GM19372 (cell line): ENCODE results near the gene AGAP1.
"Not testable (repeated sequence)": the region's sequence is repeated elsewhere in the genome, so short reads cannot be mapped to it uniquely, and the experiment has no call there.

ENCODE experiments used
- ATAC-seq: cut with Tn5 transposase; IDR thresholded peaks from one replicate; pipeline ENCODE4 v1.9.1; 2021; ENCODE audit warnings: mild to moderate bottlenecking, low read depth, moderate library complexity; ENCODE audit not compliant: unreplicated experiment

The AGAP1 gene

DNA sequence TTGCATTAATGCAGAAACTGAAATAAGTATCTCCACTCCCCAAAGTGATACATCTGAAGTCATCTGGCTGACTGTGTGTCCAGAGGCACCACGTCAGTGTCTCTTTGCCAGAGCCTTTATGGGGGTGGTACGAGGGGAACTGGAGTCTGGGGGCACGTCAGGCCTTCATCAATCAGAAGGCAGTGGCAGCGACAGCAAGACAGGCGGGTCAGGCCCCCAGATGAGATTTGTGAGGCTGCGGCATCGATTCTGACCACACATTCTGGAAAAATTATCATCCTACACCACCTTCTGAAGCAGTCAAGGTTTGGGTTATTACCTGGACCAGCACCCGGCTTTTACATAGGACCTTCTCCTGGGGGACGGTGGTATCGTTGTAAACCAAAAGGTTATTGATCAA lies 450.7 kb downstream of the AGAP1 start:
- ATAC-seq, result no peak

DNA sequence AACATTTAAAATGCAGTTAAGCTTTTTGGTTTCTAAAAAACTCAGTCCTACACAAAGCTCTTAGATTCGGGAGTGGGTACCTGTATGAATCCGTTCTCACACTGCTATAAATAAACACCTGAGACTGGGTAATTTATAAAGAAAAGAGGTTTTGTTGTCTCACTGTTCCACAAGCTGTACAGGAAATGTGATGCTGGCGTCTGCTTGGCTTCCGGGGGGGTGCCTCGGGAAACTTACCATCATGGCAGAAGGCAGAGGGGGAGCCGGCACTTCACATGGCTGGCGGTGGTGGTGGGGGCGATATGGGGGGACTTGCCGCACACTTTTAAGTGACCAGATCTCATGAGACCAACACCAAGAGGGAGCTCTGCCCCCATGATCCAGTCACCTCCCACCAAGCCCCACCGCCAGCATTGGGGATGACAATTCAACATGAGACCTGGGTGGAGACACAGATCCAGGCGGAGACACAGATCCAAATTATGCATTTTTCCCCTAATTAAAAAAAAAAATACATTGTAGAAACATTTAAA lies 451.8 kb downstream of the AGAP1 start:
- ATAC-seq, result no peak

DNA sequence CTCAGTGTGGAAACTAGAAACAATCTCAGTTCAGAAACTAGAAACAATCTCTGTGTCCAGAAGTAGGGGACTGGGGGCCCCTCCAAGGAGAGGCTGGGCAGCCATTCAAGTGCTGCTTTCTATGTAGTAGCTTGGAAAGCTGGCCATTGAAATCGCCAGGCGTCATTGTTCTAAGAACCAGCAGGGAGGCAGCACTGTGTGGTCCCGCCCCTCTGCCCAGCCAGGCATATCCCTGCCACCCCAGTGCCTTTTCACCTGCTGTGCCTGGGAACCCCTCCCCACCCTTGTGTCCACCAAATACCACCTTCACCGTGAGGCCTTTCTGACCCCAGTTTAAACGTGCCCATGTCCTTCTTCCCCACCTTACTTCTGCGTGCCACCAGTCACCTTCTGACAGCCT lies 452.7 kb downstream of the AGAP1 start:
- ATAC-seq, result no peak

DNA sequence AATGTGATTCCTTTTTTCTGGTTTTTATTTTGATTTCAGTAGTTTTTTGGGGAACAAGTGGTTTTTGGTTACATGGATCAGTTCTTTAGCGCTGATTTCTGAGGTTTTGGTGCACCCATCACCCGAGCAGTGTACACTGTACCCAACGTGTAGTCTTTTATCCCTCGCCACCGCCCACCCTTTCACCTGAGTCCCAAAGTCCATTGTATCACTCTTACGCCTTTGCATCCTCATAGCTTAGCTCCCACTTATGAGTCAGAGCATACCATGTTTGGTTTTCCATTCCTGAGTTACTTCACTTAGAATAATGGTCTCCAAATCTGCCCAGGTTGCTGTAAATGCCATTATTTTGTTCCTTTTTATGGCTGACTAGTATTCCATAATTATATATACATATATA lies 453.2 kb downstream of the AGAP1 start:
- ATAC-seq, result not testable (repeated sequence)

DNA sequence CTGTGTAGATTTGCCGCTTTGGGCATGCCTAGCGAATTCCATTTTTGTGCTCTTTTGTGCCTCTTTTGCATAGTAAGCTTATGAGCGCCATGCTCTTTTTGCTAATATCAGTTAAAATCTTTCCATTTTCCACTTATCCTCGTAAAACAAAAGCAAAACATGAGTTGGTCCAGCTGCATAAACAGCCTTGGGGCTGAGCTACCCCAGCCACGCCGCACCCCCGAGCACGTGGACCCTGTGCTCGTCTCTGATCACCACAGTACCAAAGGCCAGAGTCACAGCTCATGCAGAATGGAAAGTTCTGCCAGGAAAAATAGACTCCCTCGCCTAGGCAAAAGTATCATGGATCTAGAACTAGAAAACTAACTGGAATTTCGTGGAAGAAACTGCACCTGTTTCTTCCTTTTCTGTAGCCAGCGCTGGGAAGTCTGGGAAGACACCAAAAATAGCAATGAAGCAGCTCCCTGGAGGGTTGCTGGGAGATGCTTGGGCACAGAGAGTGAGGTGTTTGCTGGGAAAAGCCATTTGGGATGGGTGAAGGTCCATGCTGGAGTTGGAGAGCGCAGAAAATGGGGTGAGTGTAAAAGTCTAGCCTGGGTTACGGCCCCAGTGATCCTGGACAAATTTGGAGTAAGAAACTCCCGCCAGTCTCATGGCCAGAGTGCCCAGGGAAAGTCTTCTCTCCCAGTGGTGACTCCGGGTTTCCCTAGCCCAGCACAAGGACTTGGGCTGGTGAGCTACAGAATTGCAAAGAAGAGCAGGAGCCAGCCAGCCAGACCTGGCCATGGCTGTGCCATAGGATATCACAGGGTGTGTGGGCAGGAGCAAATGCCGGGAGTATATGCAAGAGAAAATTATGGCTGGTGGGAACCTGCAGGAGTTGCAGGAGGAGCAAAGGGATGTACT lies 456.0 kb downstream of the AGAP1 start:
- ATAC-seq, result no peak

DNA sequence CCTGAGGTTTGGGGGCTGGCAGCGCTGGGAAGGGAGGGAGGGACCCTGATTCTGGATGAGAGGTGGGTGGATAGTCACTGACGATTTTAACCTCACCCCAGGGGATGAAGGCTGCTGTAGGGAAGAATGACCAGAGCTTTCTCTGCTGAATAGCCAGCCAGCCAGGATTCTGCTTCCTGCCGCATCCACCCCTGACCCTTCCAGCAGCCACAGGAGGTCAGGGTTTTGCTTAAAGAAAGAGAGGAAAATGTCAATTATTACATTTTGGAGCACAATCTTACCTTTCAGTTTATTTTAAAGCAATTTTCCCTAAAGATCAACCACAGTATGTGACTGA lies 456.6 kb downstream of the AGAP1 start:
- ATAC-seq, result no peak

DNA sequence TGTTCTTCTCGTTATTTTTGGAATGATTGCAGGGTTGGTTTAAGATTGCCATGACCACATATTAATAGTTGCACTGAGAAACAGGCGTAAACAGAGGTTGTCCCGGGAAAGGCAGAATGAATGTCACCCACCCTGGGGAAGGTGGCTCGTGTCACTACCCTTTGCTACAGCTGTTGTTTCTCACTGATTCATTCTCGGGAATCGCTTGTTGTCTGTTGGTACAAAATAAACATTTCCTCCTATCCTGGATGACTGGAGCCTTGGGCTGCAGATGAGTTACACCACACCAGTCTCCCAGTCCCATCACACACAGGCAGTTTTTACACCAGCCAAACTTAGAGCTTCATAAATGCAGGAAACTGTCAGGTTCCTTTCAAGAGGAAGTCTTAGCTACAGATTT lies 457.6 kb downstream of the AGAP1 start:
- no peak for ATAC-seq

DNA sequence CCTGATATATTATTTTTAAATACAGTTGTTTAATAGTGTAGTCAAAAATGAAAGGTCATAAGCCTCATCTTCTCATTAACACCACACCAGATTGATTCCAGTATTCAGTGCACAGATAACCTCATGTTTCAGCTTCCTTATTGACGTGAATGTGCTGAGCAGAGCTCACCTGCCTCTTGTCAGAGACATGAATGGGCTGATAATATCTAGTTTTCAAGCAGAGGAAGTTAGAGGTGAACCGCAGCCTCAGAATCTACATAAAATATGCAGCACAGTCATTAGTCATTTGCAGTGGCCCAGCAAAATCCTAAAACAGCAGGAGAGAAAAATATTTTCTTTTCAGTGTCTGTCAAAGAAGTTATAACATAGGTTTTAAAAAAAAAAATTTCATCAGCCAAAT lies 458.1 kb downstream of the AGAP1 start:
- no peak for ATAC-seq

DNA sequence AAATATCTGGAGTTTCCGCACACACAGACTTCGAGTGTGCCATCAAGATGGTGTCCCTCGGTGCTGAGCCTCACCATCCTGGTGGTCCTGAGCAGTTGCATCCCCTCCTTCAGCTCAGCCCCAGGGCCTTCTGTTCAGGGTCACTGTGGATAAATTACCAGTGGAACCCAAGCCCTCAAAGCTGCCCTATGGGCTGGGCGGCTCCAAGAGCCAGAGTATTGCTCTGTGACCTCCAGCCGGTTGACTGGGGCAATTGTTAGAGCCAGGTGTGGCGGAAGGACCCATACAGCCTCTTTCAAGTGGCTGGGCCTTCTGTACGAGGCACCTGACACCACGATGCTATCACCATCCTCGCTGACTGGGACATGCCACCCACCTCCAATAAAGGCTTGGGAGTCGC lies 458.9 kb downstream of the AGAP1 start:
- ATAC-seq, result no peak

DNA sequence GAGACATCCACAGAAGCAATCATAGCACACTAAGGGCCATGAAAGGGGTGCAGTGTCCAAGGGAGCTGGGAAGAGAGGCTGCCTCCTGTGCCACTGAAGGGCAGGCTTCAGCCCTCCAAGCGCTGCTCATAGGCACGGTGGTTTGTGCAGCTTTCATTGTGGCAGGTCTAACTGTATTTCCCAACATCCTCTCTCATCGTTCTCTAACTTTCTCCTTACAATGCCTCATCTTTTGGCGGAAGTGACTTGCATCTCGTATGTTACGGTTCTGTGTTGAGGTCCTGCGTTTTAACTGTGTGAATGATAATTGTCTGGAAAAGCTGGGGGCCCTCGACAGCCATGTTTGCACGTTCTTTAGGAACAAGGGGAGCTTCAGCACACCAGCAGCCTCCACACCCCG lies 460.4 kb downstream of the AGAP1 start:
- ATAC-seq, result no peak

DNA sequence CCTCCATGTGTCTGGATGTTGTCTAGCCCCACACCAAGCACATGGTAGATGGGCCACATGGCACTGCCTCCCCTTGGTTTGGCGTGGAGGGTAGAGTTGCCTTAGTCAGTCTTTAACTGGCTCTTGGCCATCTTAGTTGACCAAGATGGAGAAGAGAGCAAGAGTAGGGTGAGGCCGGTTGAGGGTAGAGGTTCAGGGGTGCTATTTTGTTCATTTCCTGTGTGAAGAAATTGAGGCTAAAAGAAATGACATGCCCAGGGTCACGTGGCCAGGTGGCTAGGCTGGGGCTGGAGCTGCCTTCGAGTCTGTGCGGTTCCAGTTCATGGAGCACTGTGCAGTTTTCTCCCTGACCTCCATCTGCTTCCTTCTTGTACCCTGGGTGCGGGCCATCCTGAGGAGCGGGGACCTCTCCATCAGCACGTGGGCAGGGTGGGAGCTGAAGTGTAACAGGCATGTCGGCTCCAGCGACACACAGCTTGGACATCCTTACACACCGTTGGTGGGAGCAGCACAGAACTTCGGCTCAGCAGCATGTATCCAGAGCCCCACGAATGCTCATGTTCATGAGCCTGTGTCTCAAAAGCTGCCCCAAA lies 461.1 kb downstream of the AGAP1 start:
- ATAC-seq, result no peak

DNA sequence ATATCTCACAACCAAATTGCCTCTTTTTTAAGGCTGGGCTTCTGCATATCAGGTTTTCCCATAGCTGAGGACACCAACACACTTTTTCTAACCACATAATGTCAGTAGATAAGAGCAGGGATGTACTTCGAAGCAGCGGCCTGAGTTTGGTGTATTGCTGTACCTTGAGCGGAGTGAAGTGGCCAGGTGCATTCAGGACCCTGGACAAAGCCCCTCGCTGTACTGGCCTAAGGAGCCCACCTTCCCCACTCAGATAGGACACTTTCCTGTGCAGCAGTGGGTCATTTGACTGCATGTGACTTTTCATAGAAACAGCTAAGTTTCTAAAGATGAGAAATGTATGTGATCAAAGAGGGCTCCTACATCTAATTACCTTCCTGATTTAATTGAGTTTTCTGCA lies 461.8 kb downstream of the AGAP1 start:
- ATAC-seq, result no peak

DNA sequence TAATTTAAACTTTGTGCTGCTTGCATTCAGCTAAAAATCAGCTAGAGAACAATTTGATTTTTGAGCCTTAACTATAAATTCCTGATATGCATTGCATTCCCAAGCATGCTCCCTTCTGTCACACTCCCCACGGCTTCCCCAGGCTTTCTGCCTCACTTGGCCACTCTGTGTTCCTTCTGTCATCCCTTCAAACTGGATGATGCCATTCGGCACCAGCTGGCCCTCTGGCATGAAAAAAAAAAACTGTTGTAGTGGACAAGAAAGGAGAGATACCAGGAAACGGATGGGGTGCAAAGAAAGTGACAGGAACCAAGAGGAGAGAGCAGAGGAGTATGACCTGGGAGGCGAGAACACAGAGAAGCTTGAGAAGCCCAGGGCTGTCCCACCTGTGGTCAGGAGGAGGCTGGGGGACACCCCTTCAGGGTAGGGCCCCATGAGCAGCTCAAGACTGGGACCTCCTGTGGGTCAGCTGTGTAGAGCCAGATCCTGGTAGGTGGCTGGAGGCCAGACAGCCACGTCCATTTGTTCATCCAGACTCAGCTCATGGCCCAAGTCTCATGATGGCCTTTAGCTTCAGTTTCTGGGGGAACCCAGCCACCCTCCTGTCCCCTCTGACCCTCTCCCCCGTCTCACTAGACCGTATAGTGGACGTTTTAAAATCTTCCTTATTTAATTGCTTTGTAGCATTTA lies 462.6 kb downstream of the AGAP1 start:
- no peak for ATAC-seq

DNA sequence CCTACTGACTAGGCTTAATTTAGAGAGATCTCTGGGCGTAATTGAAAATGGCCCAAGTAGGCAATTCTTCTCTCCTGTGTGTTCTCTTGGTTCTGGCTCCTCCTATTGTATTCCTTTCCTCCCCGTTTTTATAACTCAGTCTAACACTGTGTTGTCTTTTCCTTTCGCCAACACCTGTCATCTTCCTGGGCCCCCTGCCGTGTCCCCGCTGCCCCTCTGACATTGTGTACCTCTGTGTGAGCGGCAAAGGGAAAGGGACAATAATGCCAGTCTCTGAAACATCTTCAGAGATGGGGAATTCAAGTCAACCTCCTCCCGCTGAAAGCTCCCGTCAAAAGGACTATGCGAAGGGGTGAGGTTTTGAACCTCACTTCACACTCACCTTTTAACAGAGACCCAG lies 463.4 kb downstream of the AGAP1 start:
- no peak for ATAC-seq

DNA sequence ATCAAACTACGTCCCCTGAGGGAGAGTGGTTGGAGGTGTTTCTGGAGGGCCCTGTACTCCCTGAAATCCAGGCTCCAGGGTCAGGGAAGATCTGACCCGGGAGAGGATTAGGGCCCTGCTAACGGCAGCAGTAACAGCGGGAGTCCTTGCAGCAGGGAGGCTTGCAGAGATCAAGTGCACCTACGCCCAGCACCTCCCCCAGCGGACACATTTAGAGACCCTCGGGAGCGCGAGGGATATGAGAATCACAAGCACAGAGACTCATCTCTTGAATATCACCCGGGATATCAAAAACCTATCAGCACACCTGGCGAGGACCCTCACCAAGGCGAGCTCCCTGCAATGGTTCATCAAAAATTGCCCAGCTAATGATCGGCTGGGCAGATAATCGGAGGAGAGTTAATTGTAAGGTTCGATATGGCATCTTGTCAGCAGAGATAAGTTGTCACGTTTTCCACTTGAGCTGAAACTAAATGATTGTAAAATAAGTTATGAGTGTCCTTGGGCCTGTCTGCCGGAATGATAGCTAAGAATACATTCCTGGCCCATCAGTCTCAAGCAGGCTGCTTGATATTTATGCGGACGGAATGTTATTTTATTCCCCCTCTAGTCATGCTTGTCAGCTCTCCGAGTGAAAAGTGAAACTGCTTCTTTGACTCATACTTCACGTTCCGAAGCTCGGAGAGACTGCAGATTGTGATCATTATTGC lies 464.5 kb downstream of the AGAP1 start:
- no peak for ATAC-seq

DNA sequence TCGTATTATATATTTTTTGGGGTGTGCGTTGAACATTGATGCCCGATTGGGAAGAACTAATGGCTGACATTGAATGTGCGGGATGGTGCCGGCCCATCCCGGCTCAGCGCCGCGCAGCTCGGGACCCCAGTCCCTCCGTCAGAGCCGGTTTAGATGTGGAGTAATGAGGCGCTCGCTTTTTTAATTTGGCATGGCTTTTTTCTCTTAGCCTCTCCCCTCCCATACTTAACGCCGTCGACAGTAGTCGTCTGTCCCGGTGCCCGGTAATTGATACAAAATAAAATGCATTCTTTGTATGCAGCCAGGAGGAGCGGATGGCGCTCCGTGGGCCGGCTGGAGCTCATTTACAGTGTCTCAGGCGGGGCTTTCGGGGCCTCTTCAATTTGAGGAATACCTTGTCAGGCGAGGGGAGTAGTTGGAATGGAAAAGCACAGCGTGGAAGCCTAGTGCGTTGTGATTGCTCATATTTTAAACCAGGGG lies 465.1 kb downstream of the AGAP1 start:
- no peak for ATAC-seq

DNA sequence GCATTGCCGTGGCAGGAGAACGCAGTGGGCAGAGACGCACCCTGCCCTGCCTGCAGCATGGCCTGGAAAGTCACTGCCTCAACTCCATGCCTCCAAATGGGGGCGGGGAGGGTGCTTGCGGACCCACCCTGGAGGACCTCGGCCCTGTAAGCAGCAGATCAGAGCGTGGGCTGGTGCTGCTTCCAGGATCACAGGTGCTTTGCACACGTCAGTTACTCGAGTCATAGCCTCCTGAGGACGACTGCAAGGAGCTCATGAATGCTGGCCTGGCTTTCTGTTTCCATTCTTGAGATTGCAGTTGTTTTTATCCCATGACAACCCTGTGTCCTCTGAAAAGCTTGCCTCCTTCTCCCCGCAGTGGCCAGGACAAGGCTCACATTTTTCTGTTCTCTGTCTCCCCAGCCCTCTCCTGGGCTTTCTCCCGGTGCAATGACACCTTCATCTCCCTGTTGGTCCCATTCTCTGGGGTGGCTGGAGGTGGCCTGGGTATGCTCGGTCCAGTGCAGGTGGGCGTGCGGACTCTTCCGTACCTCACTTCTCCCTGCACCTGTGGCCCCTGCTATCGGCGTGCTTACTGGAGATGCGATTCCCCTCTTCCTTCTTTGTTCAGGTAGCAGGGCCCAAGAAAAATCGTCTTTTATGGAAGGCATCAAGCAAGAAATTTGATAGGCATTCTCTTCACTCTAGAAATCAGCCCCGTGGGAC lies 466.3 kb downstream of the AGAP1 start:
- no peak for ATAC-seq

DNA sequence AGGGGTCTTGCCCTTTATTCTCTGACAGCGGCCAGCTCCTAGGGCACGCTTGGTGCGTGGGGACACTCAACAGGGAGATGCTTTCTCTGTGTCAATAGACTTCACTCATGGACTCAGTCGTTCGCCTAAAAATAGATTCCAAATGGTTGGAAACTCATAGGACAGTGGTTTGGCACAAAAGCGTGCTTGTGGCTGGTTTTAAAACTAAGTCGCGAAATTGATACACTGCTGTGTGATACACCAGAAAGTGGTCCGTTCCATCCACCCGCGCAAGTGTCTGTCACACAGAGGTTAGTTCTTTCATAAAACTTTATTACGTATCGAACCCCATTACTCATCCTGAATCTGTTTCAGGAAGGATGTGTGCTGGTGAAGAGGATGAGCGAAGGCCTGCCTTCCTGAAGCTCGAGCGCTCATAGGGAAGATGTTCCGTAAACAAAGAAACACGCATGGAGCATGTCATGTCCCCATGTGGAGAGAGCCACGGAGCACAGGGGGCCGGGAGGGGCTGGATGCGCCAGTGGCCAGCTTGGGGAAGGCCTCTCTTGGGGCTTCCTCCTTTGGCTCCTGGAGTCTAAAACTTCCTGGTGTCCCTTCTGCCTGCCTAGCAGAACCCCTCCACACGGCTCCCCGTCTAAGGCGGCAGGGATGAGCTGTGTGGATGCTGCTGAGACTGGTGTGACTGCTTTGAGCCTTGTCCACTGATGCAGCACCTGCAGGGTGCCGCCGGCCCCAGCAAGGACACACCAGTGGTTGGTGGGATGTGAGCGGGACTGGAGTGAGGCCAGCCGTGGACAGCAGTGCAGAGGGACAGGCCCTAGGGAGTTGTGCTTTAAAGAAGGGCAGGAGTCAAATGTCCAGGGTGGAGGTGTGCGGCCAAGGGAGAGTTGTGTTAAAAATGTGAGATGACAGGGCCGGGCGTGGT lies 467.1 kb downstream of the AGAP1 start:
- ATAC-seq, result no peak

DNA sequence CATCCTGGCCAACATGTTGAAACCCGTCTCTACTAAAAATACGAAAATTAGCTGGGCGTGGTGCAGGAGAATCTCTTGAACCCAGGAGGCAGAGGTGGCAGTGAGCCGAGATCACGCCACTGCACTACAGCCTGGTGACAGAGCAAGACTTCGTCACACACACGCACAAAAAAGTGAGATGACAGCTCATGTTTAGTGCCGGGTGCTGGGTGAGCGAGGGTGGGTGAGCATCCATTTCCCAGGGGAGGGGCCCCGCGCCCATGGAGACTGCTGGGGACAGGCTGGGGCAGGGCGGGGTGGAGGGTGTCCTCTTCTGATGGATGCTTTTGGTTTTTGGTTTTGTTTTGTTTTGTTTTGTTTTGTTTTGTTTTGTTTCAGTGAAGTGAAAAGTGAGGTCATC lies 467.9 kb downstream of the AGAP1 start:
- ATAC-seq, result no peak
